GM12878 (cell line): ENCODE measurements around the gene ALOX12B. TPM values are rescaled to one million over a fixed set of nuclear protein-coding genes. Genes with fewer than 3 reads are reported as not detected.

ENCODE experiments used
- ATAC-seq: fragments of 200-7000 bp; cut with Tn5 transposase; 3 replicates; pipeline ENCODE4 v1.9.1; 2020; ENCODE audit warnings: mild to moderate bottlenecking, moderate library complexity
- BruUV-seq: library from RNA; stranded (reverse); fragments of 400-500 nt; replicated peaks from 2 replicates; lab custom pipeline; 2021; lab: Mats Ljungman, UMichigan
- CTCF ChIA-PET: fragments of 300-600 bp; sonication (Branson Sonifier 250); formaldehyde crosslinking; extraction: SDS; loops from one replicate; lab custom pipeline; 2021; ENCODE audit warnings: inconsistent platforms; lab: Yijun Ruan, JAX
- POLR2A ChIA-PET: fragments of 350-600 bp; formaldehyde crosslinking; extraction: SDS; loops from one replicate; lab custom pipeline; 2021; ENCODE audit warnings: inconsistent platforms; lab: Charles Lee
- RAD21 ChIA-PET: fragments of 300-600 bp; sonication (Branson Sonifier 250); formaldehyde crosslinking; loops from one replicate; lab custom pipeline; 2023; ENCODE audit warnings: antibody characterized with exemption; ENCODE audit not compliant: unreplicated experiment; lab: Charles Lee
- SMC1A ChIA-PET: fragments of 300-600 bp; sonication (Branson Sonifier 250); formaldehyde crosslinking; loops from one replicate; lab custom pipeline; 2023; ENCODE audit not compliant: unreplicated experiment, uncharacterized antibody; lab: Charles Lee
- DNase-seq: peaks from one replicate; pipeline ENCODE4 v3.0.0-alpha.2; 2011; ENCODE audit warnings: low read depth, low spot score
- FAIRE-seq: peaks from 3 replicates; lab custom pipeline; 2011; peaks lifted over from hg19 to GRCh38; lab: Jason Lieb, UNC
- H2AFZ ChIP-seq: 2 replicates; pipeline ENCODE4 v1.6.0; 2011; ENCODE audit warnings: low read depth, low read length, control low read depth; ENCODE audit not compliant: control insufficient read depth
- H3K27ac ChIP-seq: 2 replicates; pipeline ENCODE4 v1.5.1; 2011; ENCODE audit warnings: control low read depth; ENCODE audit not compliant: control insufficient read depth, insufficient read depth
- H3K27me3 ChIP-seq, 2 experiments: replicated peaks in 1 of 2; 2 replicates each; pipeline versions ENCODE4 v1.6.0 to v1.6.1; 2011; ENCODE audit warnings: low read length in 1 of 2; ENCODE audit not compliant: control insufficient read depth in 2 of 2, insufficient read depth in 2 of 2
- H3K36me3 ChIP-seq, 2 experiments: 2 replicates each; pipeline ENCODE4 v1.5.1; 2011; ENCODE audit warnings: low read length in 1 of 2; ENCODE audit not compliant: control insufficient read depth in 2 of 2, insufficient read depth in 2 of 2
- H3K4me1 ChIP-seq: 2 replicates; pipeline ENCODE4 v1.6.1; 2011; ENCODE audit warnings: mild to moderate bottlenecking, low read length, moderate library complexity, mixed read lengths; ENCODE audit not compliant: control insufficient read depth, insufficient read depth
- H3K4me2 ChIP-seq: 2 replicates; pipeline ENCODE4 v1.6.0; 2011; ENCODE audit warnings: control low read depth; ENCODE audit not compliant: control insufficient read depth, insufficient read depth
- H3K4me3 ChIP-seq: fragments of 200-600 bp; sonication (generic); 2 replicates; pipeline ENCODE4 v1.5.1; 2016
- H3K79me2 ChIP-seq: 2 replicates; pipeline ENCODE4 v1.6.0; 2011; ENCODE audit warnings: low read length; ENCODE audit not compliant: control insufficient read depth, insufficient read depth
- H3K9ac ChIP-seq: 2 replicates; pipeline ENCODE4 v1.8.0; 2011; ENCODE audit warnings: low read length, control low read depth, mixed read lengths; ENCODE audit not compliant: control insufficient read depth, insufficient read depth
- H3K9me3 ChIP-seq: replicated peaks from 3 replicates; pipeline ENCODE4 v1.5.1; 2011; ENCODE audit warnings: mild to moderate bottlenecking, low read length; ENCODE audit not compliant: control insufficient read depth, insufficient read depth
- H4K20me1 ChIP-seq: 2 replicates; pipeline ENCODE4 v1.6.0; 2011; ENCODE audit not compliant: control insufficient read depth, insufficient read depth
- CBX3 ChIP-seq: fragments of 200-600 bp; sonication (generic); IDR thresholded peaks from 2 replicates; pipeline ENCODE4 v1.6.1; 2016; ENCODE audit warnings: low read depth, borderline replicate concordance
- FOXM1 ChIP-seq: IDR thresholded peaks from 2 replicates; pipeline ENCODE4 v1.6.1; 2012; ENCODE audit warnings: low read depth, mild to moderate bottlenecking, inconsistent platforms, low read length, moderate library complexity
- JUND ChIP-seq: IDR thresholded peaks from 2 replicates; pipeline ENCODE4 v1.6.1; 2012; ENCODE audit warnings: low read depth, mild to moderate bottlenecking, low read length, improper control_type of control experiment, moderate library complexity
- KDM1A ChIP-seq: fragments of 200-600 bp; sonication (generic); IDR thresholded peaks from 2 replicates; pipeline ENCODE4 v1.6.1; 2016; ENCODE audit warnings: borderline replicate concordance
- PAX8 ChIP-seq: fragments of 450-650 bp; IDR thresholded peaks from 2 replicates; pipeline ENCODE4 v1.6.1; 2017; ENCODE audit warnings: mild to moderate bottlenecking, moderate library complexity
- SMAD5 ChIP-seq: IDR thresholded peaks from 2 replicates; pipeline ENCODE4 v1.6.1; 2016; ENCODE audit warnings: antibody characterized with exemption, low read depth
- SREBF1 ChIP-seq: IDR thresholded peaks from 2 replicates; pipeline ENCODE4 v1.6.1; 2012; ENCODE audit warnings: mild to moderate bottlenecking, low read length
- STAT1 ChIP-seq: fragments of 450-650 bp; conservative IDR thresholded peaks from 2 replicates; pipeline ENCODE4 v1.6.1; 2014; ENCODE audit warnings: antibody characterized with exemption, mild to moderate bottlenecking
- TBL1XR1 ChIP-seq: IDR thresholded peaks from 2 replicates; pipeline ENCODE4 v1.6.1; 2012; ENCODE audit warnings: low read depth, low read length, improper control_type of control experiment
- ZNF207 ChIP-seq: fragments of 450-650 bp; IDR thresholded peaks from 2 replicates; pipeline ENCODE4 v1.6.1; 2014; ENCODE audit warnings: antibody characterized with exemption, mild to moderate bottlenecking, borderline replicate concordance
- ZNF217 ChIP-seq: fragments of 450-650 bp; IDR thresholded peaks from 2 replicates; pipeline ENCODE4 v1.6.1; 2017; ENCODE audit warnings: antibody characterized with exemption, mild to moderate bottlenecking
- WGBS: methylation state at CpG from one replicate; pipeline ENCODE4 v1.1.6; 2016; ENCODE audit warnings: low lambda C conversion rate; ENCODE audit not compliant: insufficient replicate concordance, insufficient coverage; ENCODE audit errors: missing lambda C conversion rate; 5-methylcytosine and 5-hydroxymethylcytosine counted together
- in situ Hi-C: fragments of 300-500 bp; cut with MboI; formaldehyde crosslinking; loops from 9 replicates; pipeline ENCODE4 v1.14.3; 2018; ENCODE audit warnings: mixed read lengths
- intact Hi-C: fragments of 100-400 bp; cut with micrococcal nuclease; formaldehyde crosslinking; loops from one replicate; pipeline ENCODE4 v1.14.2; 2022; ENCODE audit not compliant: unreplicated experiment
- polyA plus RNA-seq, 11 experiments: library from polyadenylated mRNA; depleted of rRNA in 4 of 11; unstranded in 6 of 11; stranded (reverse) in 5 of 11; fragments of >200 nt; fragmentation: Nextera tagmentation in 4 of 11; fragmentation: Illumina TruSeq in 1 of 11; extraction: Ambion mirVana in 4 of 11; extraction: Trizol in 1 of 11; gene quantifications; 1 replicate in 1 of 11; 2 replicates in 10 of 11; pipeline versions ENCODE4 v1.2.1 to v1.2.3, GENCODE V29; 2011 to 2016; ENCODE audit warnings: inconsistent platforms in 2 of 11, missing spikeins in 2 of 11, low read depth in 1 of 11
- total RNA-seq, 4 experiments: library from RNA; depleted of rRNA in 3 of 4; stranded (reverse); fragments of >200 nt in 3 of 4; fragmentation: Illumina TruSeq in 1 of 4; extraction: Trizol in 1 of 4; gene quantifications; 2 replicates each; pipeline versions ENCODE4 v1.2.1 to v1.2.3, GENCODE V29; 2013 to 2021
- TF ChIP-seq, protein P1 (sequence below): IDR thresholded peaks from 2 replicates; pipeline ENCODE4 v1.6.1; 2011; ENCODE audit warnings: mild to moderate bottlenecking, low read depth, low read length, moderate library complexity; ENCODE audit not compliant: insufficient replicate concordance
- TF ChIP-seq, protein P2 (sequence below): fragments of 450-650 bp; formaldehyde crosslinking; IDR thresholded peaks from 2 replicates; pipeline ENCODE4 v1.4.0; 2022; ENCODE audit warnings: mild to moderate bottlenecking, moderate library complexity

The ALOX12B gene
- total and polyA plus RNA-seq, 10 of the 15 experiments (the other 5 are each of a cell fraction or from before 2014, with no cell fraction given) = 0.17 to 0.54 TPM; not detected in 8

DNA sequence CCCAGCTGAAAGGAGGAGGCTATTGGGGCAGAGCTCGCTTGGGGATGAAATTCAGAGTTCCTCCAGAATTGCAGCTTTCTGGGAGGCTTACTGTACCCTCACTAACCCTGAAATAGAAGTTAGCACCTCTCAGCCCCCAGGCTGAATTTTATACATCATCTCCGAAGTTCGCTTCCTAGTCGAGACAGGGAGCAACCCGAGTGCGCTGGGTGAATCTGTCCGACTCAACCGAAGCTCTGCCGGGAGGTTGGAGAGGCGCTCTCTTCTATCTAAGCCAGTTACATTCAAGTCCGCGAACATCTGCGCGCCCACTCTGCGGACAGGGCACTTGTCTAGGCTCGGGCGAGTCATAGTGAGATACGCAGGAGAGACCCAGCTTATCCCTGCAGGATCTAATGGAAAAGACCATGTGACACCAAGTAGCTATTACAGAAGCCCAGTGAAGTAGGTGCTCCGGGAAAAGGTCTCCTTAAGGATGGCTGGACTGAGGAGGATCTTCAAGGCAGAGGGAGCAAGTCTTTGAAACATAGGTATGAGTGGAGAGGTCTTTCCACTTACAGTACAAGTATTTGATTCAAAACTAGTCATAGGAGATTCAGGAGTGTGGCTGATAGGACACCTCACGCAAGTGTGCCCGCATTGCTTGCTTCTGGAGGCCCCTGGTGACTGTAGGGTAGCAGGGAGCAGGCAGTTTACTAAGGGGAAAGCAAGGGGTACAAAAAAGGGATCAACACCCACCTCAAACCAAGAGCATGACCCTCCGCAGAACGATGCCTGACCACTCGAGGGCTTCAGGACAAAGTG, 37.0 kb upstream of the ALOX12B start:
- Histone ChIP-seq H3K9me3 (no peaks in the 10 kb centered on the region), H2AFZ (peak overlapping the region; percentile 35), H3K27me3 (peaks cover 5 to 9% of the 10 kb centered on the region in 2 experiments), H3K27ac (no peak overlapping the region; the same call in 1 of the 2 replicates), H3K4me1 (peaks cover 36% of the 10 kb centered on the region), H3K9ac (no peak overlapping the region; the same call in 1 of the 2 replicates), H3K79me2 (no peaks in the 10 kb centered on the region), H3K36me3 (no peaks in the 10 kb centered on the region), H4K20me1 (no peaks in the 10 kb centered on the region), H3K4me3 (peak overlapping the region; percentile 99), H3K4me2 (peak overlapping the region; percentile 94)
- no TSS peak for BruUV-seq
- intact Hi-C loops (loop anchor here (5.0 kb wide), 1 partner anchor 173 kb away; the partner anchor contains the start of gene SLC25A35), in situ Hi-C loops (loop anchor here (5.0 kb wide), 1 partner anchor 98 kb away; no protein-coding TSS in a partner anchor)
- FAIRE-seq = no peak
- ChIA-PET POLR2A (interaction anchor here (0.7 to 3.9 kb wide), 5 partner anchors 10 to 63 kb away, joined by 3 to 19 read pairs (median 13); partner anchors contain the start of gene PER1), RAD21 (interaction anchor here (0.6 to 1.5 kb wide), 4 partner anchors 13 to 97 kb away, joined by 3 to 7 read pairs (median 4); no protein-coding TSS in a partner anchor), SMC1A (interaction anchor here (0.6 to 3.8 kb wide), 8 partner anchors 10 to 814 kb away, joined by 3 to 21 read pairs (median 3); partner anchors contain the start of gene TP53), CTCF (interaction anchor here (0.7 to 3.7 kb wide), 6 partner anchors 13 to 171 kb away, joined by 3 to 46 read pairs (median 4); partner anchors contain the start of gene SLC25A35)
- ATAC-seq = no peak
- no peak for TF ChIP-seq SMAD5
- TF ChIP-seq STAT1 = no peak
- no peak for TF ChIP-seq TBL1XR1
- TF ChIP-seq SREBF1 = no peak
- TF ChIP-seq JUND = no peak
- TF ChIP-seq ZNF217 = no peak
- no peak for TF ChIP-seq PAX8
- TF ChIP-seq ZNF207 = no peak
- TF ChIP-seq CBX3 = no peak
- TF ChIP-seq, protein P1, sequence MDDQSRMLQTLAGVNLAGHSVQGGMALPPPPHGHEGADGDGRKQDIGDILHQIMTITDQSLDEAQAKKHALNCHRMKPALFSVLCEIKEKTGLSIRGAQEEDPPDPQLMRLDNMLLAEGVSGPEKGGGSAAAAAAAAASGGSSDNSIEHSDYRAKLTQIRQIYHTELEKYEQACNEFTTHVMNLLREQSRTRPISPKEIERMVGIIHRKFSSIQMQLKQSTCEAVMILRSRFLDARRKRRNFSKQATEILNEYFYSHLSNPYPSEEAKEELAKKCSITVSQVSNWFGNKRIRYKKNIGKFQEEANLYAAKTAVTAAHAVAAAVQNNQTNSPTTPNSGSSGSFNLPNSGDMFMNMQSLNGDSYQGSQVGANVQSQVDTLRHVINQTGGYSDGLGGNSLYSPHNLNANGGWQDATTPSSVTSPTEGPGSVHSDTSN = no peak
- TF ChIP-seq KDM1A = no peak
- TF ChIP-seq FOXM1 = no peak
- TF ChIP-seq, protein P2, sequence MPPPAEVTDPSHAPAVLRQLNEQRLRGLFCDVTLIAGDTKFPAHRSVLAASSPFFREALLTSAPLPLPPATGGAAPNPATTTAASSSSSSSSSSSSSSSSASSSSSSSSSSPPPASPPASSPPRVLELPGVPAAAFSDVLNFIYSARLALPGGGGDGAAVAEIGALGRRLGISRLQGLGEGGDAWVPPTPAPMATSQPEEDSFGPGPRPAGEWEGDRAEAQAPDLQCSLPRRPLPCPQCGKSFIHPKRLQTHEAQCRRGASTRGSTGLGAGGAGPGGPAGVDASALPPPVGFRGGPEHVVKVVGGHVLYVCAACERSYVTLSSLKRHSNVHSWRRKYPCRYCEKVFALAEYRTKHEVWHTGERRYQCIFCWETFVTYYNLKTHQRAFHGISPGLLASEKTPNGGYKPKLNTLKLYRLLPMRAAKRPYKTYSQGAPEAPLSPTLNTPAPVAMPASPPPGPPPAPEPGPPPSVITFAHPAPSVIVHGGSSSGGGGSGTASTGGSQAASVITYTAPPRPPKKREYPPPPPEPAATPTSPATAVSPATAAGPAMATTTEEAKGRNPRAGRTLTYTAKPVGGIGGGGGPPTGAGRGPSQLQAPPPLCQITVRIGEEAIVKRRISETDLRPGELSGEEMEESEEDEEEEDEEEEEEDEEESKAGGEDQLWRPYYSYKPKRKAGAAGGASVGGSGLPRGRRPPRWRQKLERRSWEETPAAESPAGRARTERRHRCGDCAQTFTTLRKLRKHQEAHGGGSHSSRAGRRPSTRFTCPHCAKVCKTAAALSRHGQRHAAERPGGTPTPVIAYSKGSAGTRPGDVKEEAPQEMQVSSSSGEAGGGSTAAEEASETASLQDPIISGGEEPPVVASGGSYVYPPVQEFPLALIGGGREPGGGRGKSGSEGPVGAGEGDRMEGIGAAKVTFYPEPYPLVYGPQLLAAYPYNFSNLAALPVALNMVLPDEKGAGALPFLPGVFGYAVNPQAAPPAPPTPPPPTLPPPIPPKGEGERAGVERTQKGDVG = no peak
- WGBS = 3% methylated on average over 24 of the region's 24 CpGs
- no peak for DNase-seq
